PC-3 (cell line): ENCODE data around the gene KCNC1.

Source experiments
- EZH2 ChIP-seq: fragments of 300-600 bp; sonication (generic); IDR thresholded peaks from one replicate; pipeline ENCODE4 v1.6.1; 2017; ENCODE audit warnings: antibody characterized with exemption, mild to moderate bottlenecking, low read length; ENCODE audit not compliant: unreplicated experiment
- TF ChIP-seq, protein P1 (sequence below): fragments of 300-600 bp; sonication (generic); conservative IDR thresholded peaks from 2 replicates; pipeline ENCODE4 v1.5.1; 2017; ENCODE audit warnings: antibody characterized with exemption, low read depth, mild to moderate bottlenecking, low read length

DNA sequence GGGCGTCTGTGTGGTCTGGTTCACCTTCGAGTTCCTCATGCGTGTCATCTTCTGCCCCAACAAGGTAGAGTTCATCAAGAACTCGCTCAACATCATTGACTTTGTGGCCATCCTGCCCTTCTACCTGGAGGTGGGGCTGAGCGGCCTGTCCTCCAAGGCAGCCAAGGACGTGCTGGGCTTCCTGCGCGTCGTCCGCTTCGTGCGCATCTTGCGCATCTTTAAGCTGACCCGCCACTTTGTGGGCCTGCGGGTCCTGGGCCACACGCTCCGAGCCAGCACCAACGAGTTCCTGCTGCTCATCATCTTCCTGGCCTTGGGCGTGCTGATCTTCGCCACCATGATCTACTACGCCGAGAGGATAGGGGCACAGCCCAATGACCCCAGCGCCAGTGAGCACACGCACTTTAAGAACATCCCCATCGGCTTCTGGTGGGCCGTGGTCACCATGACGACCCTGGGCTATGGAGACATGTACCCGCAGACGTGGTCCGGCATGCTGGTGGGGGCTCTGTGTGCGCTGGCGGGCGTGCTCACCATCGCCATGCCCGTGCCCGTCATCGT, 37.3 kb downstream of the KCNC1 start:
- TF ChIP-seq, protein P1, sequence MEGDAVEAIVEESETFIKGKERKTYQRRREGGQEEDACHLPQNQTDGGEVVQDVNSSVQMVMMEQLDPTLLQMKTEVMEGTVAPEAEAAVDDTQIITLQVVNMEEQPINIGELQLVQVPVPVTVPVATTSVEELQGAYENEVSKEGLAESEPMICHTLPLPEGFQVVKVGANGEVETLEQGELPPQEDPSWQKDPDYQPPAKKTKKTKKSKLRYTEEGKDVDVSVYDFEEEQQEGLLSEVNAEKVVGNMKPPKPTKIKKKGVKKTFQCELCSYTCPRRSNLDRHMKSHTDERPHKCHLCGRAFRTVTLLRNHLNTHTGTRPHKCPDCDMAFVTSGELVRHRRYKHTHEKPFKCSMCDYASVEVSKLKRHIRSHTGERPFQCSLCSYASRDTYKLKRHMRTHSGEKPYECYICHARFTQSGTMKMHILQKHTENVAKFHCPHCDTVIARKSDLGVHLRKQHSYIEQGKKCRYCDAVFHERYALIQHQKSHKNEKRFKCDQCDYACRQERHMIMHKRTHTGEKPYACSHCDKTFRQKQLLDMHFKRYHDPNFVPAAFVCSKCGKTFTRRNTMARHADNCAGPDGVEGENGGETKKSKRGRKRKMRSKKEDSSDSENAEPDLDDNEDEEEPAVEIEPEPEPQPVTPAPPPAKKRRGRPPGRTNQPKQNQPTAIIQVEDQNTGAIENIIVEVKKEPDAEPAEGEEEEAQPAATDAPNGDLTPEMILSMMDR = no peak
- TF ChIP-seq EZH2 = no peak
